ENCODE results near the gene GTF2F2. TPM values are rescaled to one million over a fixed set of nuclear protein-coding genes. Genes with fewer than 3 reads are reported as not detected.

GTF2F2 gene
- total and polyA plus RNA-seq, 8 donors, result 8.7 to 30.7 (median 16.2) TPM

Small RNAs within 50 kb of the gene (small RNA-seq; reads per million reads assigned to genes)
- gene AL138693.1, result 0 reads per million in 4 donors
- 0 reads per million in 4 donors for gene AL138963.2

Other genes with a start within 250 kb of the GTF2F2 start
- gene NUFIP1, start 131.0 kb upstream of the GTF2F2 start, total RNA-seq, result 1 to 10 TPM in 3 of 5 donors, not detected in 2; 1.3 to 4.4 (median 1.7) TPM
- 1 to 10 TPM; 2.4 to 3.2 (median 2.5) TPM for gene NUFIP1, start 131.0 kb upstream of the GTF2F2 start, polyA plus RNA-seq
- 10 to 100 TPM; 11.7 to 42.6 (median 29.9) TPM for gene GPALPP1, start 131.0 kb upstream of the GTF2F2 start, total RNA-seq
- 1 to 10 TPM; 8.1 to 9.6 (median 9.4) TPM for gene GPALPP1, start 131.0 kb upstream of the GTF2F2 start, polyA plus RNA-seq
- not detected for gene KCTD4, start 80.5 kb downstream of the GTF2F2 start, total RNA-seq
- gene KCTD4, start 80.5 kb downstream of the GTF2F2 start, polyA plus RNA-seq, result under 1 TPM in 1 of 3 donors, not detected in 2; 0.10 TPM
- 1,000 to 10,000 TPM; 1,648 to 4,994 (median 2,507) TPM for gene TPT1, start 220.7 kb downstream of the GTF2F2 start, total RNA-seq
- gene TPT1, start 220.7 kb downstream of the GTF2F2 start, polyA plus RNA-seq, result over 10,000 TPM in 2 of 3 donors, 1,000 to 10,000 TPM in 1; 7,500 to 11,714 (median 10,124) TPM

Measured in stomach (tissue), 8 donors.